ENCODE results near the gene STARD3.
"Not testable (repeated sequence)": the region's sequence is repeated elsewhere in the genome, so short reads cannot be mapped to it uniquely, and the experiment has no call there.

The STARD3 gene

DNA sequence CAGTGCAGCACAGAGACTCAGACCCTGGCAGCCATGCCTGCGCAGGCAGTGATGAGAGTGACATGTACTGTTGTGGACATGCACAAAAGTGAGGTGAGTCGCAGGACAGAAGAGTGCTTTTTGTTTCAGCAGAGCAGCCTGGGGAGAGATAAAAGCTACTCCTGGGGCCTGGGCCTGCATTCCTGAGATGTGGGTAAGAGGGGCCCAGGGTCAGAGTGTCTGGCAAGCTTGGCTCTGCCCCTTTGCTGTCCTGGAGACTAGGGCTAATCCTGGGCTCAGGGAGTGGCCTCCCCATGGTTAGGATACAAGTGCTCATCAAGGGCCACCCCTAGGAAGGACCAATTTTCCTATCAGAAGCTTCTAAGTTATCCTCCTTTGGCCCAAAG, 58.1 kb downstream of the STARD3 start:
- DNase-seq (ENCODE audit: low read depth): no peak

DNA sequence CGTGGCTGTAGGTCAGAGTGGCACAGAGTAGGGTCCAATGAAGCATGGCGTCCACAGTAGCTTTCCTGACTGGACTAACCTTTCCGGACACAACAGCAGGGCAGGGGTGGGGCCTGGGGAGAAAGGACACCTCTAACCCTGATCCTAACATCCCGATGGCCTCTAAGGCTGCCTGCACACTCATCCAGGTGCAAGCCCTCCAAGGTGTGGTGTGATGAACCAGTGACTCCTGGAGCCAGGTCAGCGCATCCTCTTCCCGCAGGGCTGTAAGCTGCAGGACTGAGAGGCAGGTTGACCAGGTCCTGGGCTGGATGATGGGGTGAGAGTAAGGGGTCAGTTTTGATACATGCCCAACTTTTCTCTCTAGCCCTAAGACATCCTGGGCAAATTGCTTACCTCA, 59.8 kb downstream of the STARD3 start:
- no peak for DNase-seq (ENCODE audit: low read depth)

GRCh38 chr17:39697961-39698360, 61.0 kb downstream of the STARD3 start:
- no peak for DNase-seq (ENCODE audit: low read depth)

- not testable (repeated sequence) for DNase-seq (ENCODE audit: low read depth)
Observed at GRCh38 chr17:39699157-39699817, 62.3 kb downstream of the STARD3 start.

GRCh38 chr17:39699818-39700147, 62.8 kb downstream of the STARD3 start, which contains the start of gene ERBB2:
Gene ERBB2 (plus strand): TSS chr17:39700064. CDS start chr17:39700239, 175 bp downstream.
- peak; percentile 79 for DNase-seq (ENCODE audit: low read depth)

DNA sequence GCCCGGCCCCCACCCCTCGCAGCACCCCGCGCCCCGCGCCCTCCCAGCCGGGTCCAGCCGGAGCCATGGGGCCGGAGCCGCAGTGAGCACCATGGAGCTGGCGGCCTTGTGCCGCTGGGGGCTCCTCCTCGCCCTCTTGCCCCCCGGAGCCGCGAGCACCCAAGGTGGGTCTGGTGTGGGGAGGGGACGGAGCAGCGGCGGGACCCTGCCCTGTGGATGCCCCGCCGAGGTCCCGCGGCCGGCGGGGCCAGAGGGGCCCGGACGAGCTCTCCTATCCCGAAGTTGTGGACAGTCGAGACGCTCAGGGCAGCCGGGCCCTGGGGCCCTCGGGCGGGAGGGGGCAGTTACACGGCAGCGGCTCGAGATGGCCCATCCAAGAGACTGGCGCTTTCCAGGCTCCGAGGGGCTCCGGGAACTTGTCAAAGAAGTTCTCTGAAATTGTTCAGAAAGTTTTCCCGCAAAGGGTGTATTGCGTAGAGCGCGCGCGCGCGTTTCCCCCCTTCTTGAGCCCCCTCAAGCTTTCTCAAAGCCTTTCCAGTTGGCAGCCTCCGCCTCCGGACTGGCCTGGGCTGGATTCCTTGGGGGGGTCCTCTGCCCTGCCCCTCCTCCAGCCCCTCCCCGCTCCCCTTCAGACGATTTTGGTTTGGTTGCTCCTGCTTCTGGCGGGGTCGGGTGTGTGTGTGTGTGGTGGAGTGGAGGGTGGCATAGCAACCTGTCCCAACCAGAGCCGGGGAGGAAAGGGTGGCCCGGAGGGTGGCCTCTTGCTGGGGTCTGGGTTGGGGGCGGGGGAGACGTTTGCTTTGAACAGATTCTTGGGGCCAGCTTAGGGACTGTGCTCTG, 63.4 kb downstream of the STARD3 start:
- DNase-seq (ENCODE audit: low read depth): peak; percentile 18

- DNase-seq (ENCODE audit: low read depth): no peak
Observed at GRCh38 chr17:39701012-39701783, 64.3 kb downstream of the STARD3 start.

- no peak for DNase-seq (ENCODE audit: low read depth)
Observed at GRCh38 chr17:39701784-39702422, 65.0 kb downstream of the STARD3 start.

- DNase-seq (ENCODE audit: low read depth): no peak
Observed at GRCh38 chr17:39702901-39703893, 66.3 kb downstream of the STARD3 start.

- no peak for DNase-seq (ENCODE audit: low read depth)
Observed at GRCh38 chr17:39703913-39704312, 67.0 kb downstream of the STARD3 start.

DNA sequence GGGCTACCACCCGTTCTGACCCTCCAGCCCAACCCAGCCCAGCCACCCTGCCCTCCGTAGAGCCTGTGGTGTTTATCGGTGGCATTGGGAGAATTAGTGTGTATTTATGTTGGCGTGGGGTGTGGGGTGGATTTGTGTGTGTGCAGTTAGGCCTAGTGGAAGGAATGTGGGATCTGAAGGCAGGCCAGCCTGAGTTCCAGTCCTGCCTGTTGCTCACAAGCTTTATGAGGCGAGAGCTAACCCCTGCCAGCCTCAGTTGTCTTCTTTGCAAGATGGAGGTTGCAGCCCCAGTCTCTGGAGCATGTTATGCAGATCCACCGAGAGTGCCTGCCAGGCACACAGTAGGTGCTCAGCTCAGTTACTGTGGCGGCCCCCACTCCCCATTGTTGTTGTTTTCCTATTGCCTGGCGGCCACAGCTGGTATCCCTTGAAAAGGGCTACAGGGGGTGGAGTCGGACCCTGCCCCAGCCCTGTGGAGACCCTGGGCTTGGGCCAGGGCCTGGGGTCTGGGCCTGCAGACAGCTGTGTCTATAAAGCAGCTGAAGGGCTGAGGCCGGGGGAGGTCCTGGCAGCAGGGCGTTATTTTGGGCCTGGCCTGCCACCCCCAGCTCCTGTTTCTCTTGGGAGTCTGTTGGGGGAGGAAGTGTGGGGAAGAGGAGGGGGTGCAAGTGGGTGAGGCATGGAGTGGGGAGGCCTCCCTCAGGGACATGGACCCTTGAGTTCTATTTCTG, 68.0 kb downstream of the STARD3 start:
- peak; percentile 30 for DNase-seq (ENCODE audit: low read depth)

DNA sequence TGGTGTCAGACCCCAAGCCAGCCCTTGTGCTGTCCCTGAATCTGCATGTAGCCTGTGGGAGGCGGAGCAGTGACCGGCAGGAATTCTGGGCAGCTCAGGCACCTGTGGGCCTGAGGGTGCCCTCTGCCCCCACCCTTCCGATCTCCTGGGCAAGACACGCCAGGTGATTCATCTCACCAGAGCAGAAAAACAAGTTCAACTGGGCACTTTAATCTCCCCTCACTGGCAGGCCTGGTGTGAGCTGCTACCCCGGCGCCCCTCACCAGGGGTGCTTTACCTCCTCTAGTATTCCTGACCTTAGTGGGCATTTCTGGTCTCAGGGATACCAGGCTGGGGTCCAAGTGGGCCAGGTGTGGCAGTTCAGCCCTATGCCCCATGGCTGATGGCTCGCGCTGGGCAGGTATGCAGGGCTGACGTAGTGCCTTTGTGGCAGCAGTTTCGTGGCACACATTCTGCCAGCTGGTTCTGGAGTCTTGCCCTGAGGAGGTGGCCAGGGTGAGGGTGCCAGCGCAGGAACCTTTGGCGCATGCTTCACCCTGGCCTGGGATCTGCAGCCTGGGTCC, 68.9 kb downstream of the STARD3 start:
- no peak for DNase-seq (ENCODE audit: low read depth)

DNA sequence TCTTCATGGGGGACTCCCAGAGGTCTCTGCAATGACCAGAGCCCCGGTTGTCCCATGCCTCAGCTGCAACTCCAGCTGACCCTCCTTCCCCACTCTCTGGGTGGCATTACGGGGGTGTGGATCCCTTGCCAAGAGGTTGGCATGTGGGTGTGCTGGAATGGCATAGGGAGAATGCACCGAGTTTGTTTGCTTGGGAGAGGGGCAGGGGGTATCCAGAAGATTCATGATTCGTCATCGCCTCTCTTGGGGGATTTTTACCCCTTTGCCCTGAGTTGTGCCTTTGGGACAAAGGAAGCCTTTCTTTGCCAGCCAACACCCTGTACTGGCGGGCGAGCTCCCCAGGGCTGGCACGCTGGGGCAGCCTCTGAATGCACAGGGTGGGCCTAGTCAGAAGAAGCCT, 69.4 kb downstream of the STARD3 start:
- no peak for DNase-seq (ENCODE audit: low read depth)

DNA sequence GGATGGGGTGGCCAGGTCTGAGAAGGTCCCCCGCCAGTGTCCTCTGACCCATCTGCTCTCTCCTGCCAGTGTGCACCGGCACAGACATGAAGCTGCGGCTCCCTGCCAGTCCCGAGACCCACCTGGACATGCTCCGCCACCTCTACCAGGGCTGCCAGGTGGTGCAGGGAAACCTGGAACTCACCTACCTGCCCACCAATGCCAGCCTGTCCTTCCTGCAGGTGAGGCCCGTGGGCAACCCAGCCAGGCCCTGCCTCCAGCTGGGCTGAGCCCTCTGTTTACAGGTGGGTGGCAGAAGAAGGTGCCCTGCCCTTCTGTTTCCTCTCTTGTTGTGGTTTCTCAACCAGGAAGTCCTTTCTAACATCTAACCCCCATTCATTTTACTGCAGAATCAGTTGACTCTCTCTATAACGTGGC, 70.0 kb downstream of the STARD3 start:
- DNase-seq (ENCODE audit: low read depth): no peak

- no peak for DNase-seq (ENCODE audit: low read depth)
Observed at GRCh38 chr17:39709319-39709997, 72.5 kb downstream of the STARD3 start.

GRCh38 chr17:39709998-39710964, 73.3 kb downstream of the STARD3 start:
- DNase-seq (ENCODE audit: low read depth): no peak

DNA sequence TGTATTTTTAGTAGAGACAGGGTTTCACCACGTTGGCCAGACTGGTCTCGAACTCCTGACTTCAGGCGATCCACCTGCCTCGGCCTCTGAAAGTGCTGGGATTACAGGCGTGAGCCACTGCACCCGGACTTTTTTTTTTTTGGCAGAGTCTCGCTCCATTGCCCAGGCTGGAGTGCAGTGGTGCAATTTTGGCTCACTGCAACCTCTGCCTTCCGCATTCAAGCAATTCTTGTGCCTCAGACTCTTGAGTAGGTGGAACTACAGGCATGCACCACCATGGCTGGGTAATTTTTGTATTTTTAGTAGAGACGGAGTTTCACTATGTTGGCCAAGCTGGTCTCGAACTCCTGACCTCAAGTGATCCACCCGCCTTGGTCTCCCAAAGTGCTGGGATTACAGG, 74.1 kb downstream of the STARD3 start:
- DNase-seq (ENCODE audit: low read depth): not testable (repeated sequence)

DNA sequence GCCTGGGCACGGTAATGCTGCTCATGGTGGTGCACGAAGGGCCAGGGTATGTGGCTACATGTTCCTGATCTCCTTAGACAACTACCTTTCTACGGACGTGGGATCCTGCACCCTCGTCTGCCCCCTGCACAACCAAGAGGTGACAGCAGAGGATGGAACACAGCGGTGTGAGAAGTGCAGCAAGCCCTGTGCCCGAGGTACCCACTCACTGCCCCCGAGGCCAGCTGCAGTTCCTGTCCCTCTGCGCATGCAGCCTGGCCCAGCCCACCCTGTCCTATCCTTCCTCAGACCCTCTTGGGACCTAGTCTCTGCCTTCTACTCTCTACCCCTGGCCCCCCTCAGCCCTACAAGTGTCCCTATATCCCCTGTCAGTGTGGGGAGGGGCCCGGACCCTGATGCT, 74.9 kb downstream of the STARD3 start:
- DNase-seq (ENCODE audit: low read depth): no peak
